GM19035 (cell line): ENCODE results near the gene LTB.
"Not testable (repeated sequence)": the region's sequence is repeated elsewhere in the genome, so short reads cannot be mapped to it uniquely, and the experiment has no call there.

Experiments
- ATAC-seq: cut with Tn5 transposase; IDR thresholded peaks from one replicate; pipeline ENCODE4 v1.9.1; 2021; ENCODE audit not compliant: unreplicated experiment

LTB gene

DNA sequence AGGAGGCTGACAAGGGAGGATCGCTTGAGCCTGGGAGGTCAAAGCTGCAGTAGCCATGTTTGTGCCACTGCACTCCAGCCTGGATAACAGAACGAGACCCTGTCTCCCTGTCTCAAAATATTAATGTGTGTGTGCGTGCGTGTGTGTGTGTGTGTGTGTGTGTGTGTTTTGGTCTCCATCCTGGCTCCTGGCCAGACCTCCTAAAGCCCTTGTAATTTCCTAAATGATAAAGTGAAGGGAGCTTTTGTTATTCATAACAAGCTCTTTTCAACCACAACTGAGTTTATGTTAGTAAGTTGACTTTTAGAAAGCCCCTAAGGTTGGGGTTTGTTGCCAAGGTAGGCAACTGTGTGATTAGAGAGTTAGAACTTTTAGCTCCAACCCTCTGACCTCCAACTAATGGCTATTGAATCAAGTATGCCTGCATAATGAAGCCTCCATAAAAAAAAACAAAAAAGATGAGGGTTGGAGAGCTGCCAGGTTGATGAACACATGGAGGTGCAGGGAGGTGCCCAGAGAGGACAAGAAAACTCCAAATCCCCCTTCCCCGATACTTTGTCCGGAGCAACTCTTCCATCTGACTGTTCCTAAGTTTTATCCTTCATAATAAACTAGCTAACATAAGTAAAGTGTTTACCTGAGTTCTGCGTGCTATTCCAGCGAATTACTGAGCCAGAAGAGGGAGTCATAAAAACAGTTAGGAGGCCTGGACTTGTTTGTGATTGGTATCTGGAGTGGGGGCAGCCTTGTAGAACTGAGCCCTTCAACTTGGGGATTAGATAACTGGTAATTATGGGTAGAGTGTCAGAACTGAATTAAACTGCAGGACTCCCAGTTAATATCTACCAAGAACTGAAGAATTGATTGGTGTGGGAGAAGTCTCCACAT is 27.5 kb upstream of the LTB start:
- ATAC-seq = no peak

DNA sequence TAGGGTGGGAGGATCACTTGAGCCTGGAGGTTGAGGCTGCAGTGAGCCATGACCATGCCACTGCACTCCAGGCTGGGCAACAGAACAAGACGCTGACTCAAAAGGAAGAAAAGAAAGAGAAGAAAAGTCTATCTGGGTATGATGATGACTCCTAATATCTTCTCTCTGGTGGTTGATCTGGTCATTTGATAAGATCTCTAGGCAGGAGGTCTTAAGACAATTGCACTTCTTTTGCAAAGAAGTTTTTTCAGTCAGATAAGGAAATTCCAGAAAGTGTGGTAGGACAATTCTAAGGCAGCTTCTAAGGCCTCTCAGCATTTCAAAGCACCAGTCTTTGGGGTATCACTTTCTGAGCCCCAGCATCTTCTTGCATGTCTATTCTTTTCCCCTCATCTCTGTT is 25.1 kb upstream of the LTB start:
- no peak for ATAC-seq

GRCh38 chr6:31597006-31597405 is 14.8 kb upstream of the LTB start:
- no peak for ATAC-seq

- ATAC-seq = no peak
Measured at GRCh38 chr6:31592396-31592771, 10.2 kb upstream of the LTB start.

DNA sequence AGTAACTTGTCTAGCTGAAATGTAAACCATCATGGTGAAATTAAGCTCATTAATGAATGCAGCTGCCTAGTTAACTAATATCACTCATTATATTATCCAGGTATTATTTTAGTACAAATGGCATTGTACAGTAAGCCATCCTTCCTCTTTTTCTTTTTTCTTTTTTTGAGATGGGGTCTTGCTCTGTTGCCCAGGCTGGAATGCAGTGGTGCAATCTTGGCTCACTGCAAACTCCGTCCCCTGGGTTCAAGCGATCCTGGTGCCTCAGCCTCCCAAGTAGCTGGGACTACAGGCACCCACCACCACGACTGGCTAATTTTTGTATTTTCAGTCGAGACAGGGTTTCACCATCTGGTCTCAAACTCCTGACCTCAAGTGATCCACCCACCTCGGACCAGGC is 8.5 kb upstream of the LTB start:
- not testable (repeated sequence) for ATAC-seq

GRCh38 chr6:31588871-31589650 is 6.8 kb upstream of the LTB start:
- ATAC-seq = no peak

- no peak for ATAC-seq
Measured at GRCh38 chr6:31587791-31588777, 5.9 kb upstream of the LTB start.

- ATAC-seq = no peak
Measured at GRCh38 chr6:31586599-31587281, 4.5 kb upstream of the LTB start.

- ATAC-seq = no peak
Measured at GRCh38 chr6:31586008-31586407, 3.8 kb upstream of the LTB start, which contains the start of gene LST1. Gene LST1 (plus strand): TSS chr6:31586277. CDS start chr6:31587300, 1,023 bp downstream.

- ATAC-seq = no peak
Measured at GRCh38 chr6:31585491-31585890, 3.3 kb upstream of the LTB start.

DNA sequence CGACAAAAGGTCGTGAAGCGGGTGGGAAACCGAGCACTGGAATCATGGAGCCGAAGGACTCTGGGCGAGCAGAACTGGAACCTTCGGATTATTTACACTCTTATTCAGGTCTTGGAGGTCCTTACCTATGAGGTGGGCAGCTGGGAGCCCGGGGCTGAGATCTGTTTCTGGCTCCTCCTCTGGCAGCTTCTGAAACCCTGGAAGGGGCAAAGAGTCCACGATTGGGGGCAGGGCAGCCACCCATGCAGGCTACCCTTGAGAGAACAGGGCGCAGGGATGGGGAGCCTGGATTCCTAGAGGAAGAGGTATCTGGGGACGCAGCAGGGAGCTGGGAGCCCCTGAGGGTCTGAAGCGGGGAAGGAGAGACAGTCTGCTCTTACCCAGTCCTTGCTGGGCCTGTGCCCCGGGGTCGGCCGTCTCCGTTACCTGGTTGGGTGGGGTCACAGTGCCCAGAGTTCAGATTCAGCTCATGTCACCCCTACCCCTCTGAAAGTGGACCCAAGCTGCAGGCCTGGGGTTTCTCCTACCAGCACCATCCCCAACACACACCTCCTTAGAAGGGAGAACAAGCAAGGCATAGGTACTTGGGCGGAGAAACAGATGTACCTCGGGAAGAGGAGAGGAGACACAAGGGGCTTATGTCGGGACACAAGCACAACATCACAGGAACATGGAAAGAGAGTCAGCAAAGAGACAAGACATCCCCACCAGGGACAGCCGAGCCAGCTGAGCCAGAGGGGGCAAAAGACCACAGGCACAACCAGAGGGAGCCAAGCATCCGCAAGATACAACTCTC is 592 bp downstream of the LTB start:
- ATAC-seq = no peak

DNA sequence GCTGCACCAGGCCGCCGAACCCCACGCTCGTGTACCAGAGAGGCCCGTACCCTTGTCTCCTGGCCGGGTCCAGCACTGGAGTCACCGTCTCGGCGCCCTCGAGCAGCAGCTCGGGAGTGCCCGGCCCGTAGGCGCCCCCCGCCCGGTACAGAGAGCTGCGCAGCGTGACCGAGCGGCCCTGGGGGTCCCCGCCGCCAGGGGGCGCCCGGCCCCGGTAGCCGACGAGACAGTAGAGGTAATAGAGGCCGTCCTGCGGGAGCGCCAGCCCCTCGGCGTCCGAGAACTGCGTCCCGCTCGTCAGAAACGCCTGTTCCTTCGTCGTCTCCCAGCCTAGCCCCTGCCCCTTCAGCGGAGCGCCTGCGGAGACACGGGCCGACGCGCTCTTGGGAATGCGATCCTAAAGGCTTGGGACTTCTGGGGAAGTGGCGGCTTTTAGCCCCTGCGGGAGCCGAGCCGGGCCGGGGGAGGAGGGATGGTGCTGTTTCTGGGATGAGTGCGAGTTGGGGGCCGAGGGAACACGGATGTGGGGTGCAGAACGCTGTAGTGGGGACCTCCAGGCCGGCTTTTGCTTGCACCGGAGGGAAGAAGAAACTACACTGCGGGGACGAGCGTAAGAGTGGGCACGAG is 1.3 kb downstream of the LTB start:
- ATAC-seq = peak; percentile 56

- ATAC-seq = no peak
Measured at GRCh38 chr6:31580438-31580740, 1.8 kb downstream of the LTB start.

- no peak for ATAC-seq
Measured at GRCh38 chr6:31579546-31580437, 2.4 kb downstream of the LTB start.

DNA sequence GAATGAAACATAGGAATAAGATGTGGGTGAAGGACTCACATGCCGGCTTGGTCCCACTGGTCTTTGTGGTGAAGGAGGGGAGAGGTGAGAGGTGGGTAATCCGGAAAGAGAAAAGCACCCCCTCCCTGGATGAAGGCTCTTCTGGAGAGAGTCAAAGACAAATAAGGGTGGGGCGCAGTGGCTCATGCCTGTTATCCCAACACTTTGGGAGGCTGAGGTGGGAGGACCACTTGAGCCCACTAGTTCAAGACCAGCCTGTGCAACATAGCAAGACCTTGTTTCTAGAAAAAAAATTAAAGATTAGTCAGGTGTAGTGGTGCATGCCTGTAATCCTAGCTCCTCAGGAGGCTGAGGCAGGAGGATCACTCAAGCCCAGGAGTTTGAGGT is 3.1 kb downstream of the LTB start:
- ATAC-seq = no peak

DNA sequence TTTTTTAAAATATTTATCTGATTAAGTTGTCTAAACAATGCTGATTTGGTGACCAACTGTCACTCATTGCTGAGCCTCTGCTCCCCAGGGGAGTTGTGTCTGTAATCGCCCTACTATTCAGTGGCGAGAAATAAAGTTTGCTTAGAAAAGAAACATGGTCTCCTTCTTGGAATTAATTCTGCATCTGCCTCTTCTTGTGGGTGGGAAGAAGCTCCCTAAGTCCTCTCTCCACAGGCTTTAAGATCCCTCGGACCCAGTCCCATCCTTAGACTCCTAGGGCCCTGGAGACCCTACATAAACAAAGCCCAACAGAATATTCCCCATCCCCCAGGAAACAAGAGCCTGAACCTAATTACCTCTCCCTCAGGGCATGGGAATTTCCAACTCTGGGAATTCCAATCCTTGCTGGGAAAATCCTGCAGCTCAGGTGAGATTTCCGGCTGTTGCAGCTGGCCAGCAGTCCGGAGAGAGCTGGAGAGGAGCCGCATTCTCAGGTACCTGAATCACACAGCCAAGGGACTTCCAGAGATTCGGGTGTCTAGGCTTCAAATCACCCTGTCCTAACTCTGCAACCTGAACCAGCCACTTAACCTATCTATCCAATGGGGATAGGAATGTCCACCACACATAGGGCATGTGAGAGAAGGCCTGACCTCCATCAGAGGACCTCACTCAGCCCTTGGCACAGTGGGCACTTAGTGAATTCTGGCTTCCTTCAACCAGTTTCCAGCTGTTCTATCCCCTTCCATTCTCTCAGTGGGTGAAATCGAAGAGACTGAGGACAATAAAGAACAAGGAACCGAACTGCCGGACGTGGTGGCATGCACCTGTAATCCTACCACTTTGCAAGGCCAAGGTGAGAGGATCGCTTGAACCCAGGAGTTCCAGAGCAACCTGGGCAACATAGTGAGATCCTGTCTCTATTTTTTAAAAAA is 3.8 kb downstream of the LTB start:
- ATAC-seq = no peak

DNA sequence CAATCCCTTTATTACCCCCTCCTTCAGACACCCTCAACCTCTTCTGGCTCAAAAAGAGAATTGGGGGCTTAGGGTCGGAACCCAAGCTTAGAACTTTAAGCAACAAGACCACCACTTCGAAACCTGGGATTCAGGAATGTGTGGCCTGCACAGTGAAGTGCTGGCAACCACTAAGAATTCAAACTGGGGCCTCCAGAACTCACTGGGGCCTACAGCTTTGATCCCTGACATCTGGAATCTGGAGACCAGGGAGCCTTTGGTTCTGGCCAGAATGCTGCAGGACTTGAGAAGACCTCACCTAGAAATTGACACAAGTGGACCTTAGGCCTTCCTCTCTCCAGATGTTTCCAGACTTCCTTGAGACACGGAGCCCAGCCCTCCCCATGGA is 4.7 kb downstream of the LTB start:
- ATAC-seq = no peak
